ENCODE results near the gene NHLRC2.
"Not testable (repeated sequence)": the region's sequence is repeated elsewhere in the genome, so short reads cannot be mapped to it uniquely, and the experiment has no call there.

The NHLRC2 gene

DNA sequence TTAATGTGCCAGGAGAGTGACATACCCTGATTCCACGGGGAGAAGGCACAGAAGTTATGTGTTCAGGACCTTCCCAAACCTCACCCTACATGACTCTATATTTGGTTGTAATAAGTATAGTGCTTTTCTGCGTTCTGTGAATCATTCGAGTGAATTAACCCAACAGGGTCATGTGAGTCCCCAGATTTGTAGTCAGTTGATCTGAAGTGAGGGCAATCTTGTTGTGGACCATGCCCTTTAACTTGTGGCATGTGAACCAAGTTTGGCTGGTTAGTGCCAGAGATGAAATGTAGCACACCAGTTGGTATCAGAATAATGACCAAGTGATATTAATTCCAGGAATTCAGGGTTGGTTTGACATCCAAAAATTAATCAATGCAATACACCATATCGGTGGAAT is 70.2 kb downstream of the NHLRC2 start:
- DNase-seq (no peak), ATAC-seq (replicated peaks) (no peak)
- peaks cover 10 to 27% of the 10 kb centered on the region in 2 donors for H3K4me1 Mint-ChIP-seq
- peaks cover 7 to 15% of the 10 kb centered on the region in 2 donors for H3K27me3 Mint-ChIP-seq
- no peak overlapping the region for H3K4me3 Mint-ChIP-seq
- peaks cover 0 to 2% of the 10 kb centered on the region in 2 donors for H3K9me3 Mint-ChIP-seq
- no peak overlapping the region for H3K27ac Mint-ChIP-seq
- no peaks in the 10 kb centered on the region for H3K36me3 Mint-ChIP-seq

DNA sequence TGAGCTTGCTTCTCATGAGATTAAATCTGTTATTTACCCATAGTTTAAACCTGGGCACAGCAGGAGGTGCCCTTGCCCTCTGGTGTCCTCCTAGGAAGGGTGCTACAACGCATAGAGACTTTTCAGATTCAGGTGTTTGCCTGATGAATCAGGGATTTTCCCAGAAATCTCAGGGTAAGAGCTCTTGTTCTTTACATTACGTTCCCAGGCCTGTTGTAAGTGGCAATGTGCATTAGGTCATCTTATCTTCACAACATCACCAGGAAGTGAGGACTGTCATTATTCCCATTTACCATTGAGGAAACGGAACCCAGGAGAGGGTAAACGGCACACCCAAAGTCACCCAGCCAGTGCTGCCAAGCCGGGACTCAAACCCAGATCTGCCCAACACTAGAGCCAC is 73.0 kb downstream of the NHLRC2 start:
- peaks cover 0 to 2% of the 10 kb centered on the region in 2 donors for H3K9me3 Mint-ChIP-seq
- no peak overlapping the region for H3K27ac Mint-ChIP-seq
- H3K36me3 Mint-ChIP-seq = no peaks in the 10 kb centered on the region
- DNase-seq (no peak), ATAC-seq (replicated peaks) (no peak)
- no peak overlapping the region for H3K4me3 Mint-ChIP-seq
- peaks cover 7 to 16% of the 10 kb centered on the region in 2 donors for H3K27me3 Mint-ChIP-seq
- H3K4me1 Mint-ChIP-seq = peaks cover 10 to 22% of the 10 kb centered on the region in 2 donors

DNA sequence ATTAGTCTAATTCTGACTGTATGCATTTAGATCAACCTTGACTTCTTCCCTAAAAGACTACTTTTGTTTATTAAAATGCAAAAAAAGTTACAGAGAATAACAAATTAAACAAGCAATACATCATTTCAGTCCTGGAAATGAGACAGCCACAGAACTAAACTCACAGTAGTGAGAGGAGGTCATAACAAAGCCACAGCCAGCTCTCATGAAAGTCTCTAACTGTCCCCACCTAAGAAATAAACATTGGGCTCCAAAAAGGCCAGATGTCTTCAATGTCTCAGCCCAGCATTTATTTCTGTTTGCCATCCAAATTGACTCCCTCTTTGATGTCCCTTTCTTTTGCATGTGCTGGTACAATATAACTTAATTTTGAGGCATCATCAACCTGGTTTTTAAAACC is 74.4 kb downstream of the NHLRC2 start:
- DNase-seq = no peak
- Mint-ChIP-seq H3K9me3 (peaks cover 0 to 2% of the 10 kb centered on the region in 2 donors), H3K36me3 (no peaks in the 10 kb centered on the region), H3K27ac (no peak overlapping the region), H3K27me3 (peaks cover 2 to 14% of the 10 kb centered on the region in 2 donors), H3K4me1 (peaks cover 3 to 8% of the 10 kb centered on the region in 2 donors), H3K4me3 (no peak overlapping the region)
- ATAC-seq (replicated peaks) = no peak

DNA sequence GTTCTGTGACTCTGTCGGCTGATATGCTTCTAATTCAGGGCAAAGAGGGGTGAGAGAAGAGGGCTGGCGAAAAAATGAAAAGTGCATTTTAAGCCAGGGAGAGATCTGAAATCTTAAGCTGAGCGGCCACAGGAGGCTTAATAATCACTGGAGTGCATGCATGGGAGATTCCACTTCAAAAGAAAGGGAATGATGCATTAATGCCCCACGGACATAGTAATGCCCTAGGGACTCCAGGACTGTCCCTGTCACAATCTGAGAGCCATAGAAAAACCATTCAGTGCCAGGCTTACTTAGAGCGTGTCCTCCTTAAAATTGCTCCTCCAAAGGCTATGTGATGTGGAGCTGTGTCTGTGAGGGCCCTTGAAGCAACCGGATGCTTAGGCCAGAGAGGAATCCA is 75.1 kb downstream of the NHLRC2 start:
- no peak overlapping the region for H3K27ac Mint-ChIP-seq
- H3K36me3 Mint-ChIP-seq = no peaks in the 10 kb centered on the region
- peaks cover 0 to 12% of the 10 kb centered on the region in 2 donors for H3K27me3 Mint-ChIP-seq
- peak; percentile 39 to 50 for ATAC-seq (replicated peaks)
- no peak overlapping the region for H3K4me3 Mint-ChIP-seq
- H3K4me1 Mint-ChIP-seq = peaks cover 3 to 8% of the 10 kb centered on the region in 2 donors
- H3K9me3 Mint-ChIP-seq = peaks cover 0 to 2% of the 10 kb centered on the region in 2 donors
- no peak for DNase-seq

DNA sequence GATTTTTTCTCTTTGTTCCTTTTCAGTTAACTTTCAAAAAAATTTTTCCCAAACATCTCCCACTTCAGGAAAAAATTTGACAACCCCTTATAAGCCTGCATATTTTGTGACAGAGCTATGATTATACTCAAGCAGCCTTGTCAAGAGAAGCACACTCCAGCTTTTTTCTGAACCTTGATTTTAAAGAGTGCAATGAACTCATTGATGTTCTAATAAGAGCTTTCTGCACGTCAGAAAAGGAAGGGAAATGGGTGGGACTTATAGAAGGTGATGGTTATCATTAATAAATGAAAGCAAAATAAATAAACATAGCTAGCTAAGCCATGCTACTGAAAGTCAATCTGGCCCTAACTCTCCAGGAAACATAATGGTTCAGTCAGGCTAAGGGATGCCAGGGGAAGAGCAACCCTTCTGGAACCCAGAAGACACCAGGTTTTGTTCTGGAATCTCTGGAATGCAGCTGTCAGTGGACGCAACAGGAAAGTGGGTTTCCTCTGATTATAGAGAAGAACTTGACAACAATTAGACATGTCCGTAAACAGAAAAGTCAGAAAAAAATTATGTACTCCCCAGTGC is 76.1 kb downstream of the NHLRC2 start:
- Mint-ChIP-seq H3K4me3 (no peak overlapping the region), H3K4me1 (peaks cover 3 to 8% of the 10 kb centered on the region in 2 donors), H3K36me3 (no peaks in the 10 kb centered on the region), H3K27ac (no peak overlapping the region), H3K9me3 (peaks cover 0 to 2% of the 10 kb centered on the region in 2 donors), H3K27me3 (peaks cover 0 to 12% of the 10 kb centered on the region in 2 donors)
- ATAC-seq (replicated peaks) (no peak), DNase-seq (no peak)

DNA sequence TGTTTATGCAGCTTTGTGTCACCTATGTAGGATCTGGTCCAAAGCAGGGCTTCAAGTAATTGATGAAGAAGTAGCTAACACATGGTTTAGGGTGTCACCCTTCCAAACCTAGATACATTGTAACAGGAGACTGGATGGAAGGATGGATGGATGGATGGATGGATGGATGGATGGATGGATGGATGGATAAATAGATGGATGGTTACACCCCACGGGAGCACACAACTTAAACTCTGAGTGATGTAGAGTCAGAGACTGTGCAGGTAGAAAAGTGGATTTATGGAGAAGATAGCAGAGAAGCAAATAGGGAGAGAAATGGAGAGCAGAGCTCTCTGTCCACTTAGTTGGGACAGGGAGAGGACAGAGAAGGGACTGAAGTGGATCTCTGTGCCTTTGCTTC is 78.4 kb downstream of the NHLRC2 start:
- Mint-ChIP-seq H3K36me3 (no peaks in the 10 kb centered on the region), H3K27ac (no peak overlapping the region), H3K9me3 (peaks cover 0 to 2% of the 10 kb centered on the region in 2 donors), H3K4me1 (peaks cover 3 to 8% of the 10 kb centered on the region in 2 donors), H3K4me3 (no peak overlapping the region), H3K27me3 (peaks cover 0 to 12% of the 10 kb centered on the region in 2 donors)
- ATAC-seq (replicated peaks) = no peak
- no peak for DNase-seq

DNA sequence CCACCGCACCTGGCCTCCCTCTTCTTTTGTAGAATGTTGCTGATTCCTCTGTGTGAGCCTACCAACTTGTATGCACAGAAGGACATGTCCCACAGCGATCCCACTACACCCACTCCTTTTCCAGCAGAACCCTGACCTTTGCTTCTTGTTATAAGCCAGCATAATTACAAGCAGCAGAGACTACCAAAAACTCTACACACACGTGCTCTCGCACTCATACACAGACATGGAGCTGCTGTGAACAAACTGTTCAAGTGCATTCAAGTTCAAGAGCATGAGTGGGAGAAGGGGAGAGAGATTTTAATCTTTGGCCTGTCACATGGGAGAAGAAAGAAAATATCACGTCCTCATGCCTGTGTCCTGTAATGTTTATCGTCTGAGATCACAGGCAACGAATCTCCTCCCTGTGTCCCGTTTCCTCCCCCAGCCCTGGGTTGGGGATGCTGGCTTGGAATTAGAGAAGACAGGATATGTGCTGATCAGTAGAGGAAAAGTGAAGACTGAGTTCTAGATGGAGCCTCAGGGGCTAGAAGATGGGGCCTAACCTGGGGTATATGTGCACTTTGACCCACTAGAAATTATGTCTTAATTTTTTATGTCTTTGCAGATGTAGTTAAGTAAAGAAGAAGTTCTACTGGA is 79.6 kb downstream of the NHLRC2 start:
- no peaks in the 10 kb centered on the region for H3K36me3 Mint-ChIP-seq
- no peak overlapping the region for H3K27ac Mint-ChIP-seq
- H3K4me1 Mint-ChIP-seq = peaks cover 3 to 7% of the 10 kb centered on the region in 2 donors
- H3K9me3 Mint-ChIP-seq = peaks cover 0 to 2% of the 10 kb centered on the region in 2 donors
- ATAC-seq (replicated peaks) (no peak), DNase-seq (no peak)
- H3K27me3 Mint-ChIP-seq = peaks cover 4 to 16% of the 10 kb centered on the region in 2 donors
- no peak overlapping the region for H3K4me3 Mint-ChIP-seq

GRCh38 chr10:113937258-113937657 is 82.8 kb downstream of the NHLRC2 start:
- Mint-ChIP-seq H3K27me3 (peaks cover 10 to 21% of the 10 kb centered on the region in 2 donors), H3K9me3 (peaks cover 6 to 9% of the 10 kb centered on the region in 2 donors), H3K4me1 (no peaks in the 10 kb centered on the region), H3K4me3 (no peak overlapping the region), H3K36me3 (peaks cover 3 to 4% of the 10 kb centered on the region in 2 donors), H3K27ac (no peak overlapping the region)
- DNase-seq (no peak), ATAC-seq (replicated peaks) (no peak)

DNA sequence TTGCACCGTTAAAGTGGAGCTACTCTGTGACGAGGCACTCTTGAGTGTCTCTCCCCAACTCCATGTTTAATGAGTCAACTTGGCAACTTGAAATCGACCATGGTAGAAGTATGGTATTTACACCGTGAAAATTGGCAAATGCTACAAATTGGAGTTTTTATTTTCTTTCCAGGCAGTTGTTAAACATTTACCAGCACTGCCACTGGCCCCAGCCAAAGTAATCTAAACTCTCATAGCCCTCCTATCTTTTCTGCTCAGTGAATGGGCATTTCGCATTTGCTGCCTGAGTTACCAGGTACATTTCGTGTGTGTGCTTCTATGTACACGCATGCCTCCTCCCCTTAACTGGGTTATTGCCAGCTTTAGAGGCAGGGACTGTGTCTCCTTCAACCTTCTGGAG is 83.3 kb downstream of the NHLRC2 start:
- ATAC-seq (replicated peaks) (no peak), DNase-seq (no peak)
- H3K9me3 Mint-ChIP-seq = peaks cover 7 to 9% of the 10 kb centered on the region in 2 donors
- H3K36me3 Mint-ChIP-seq = peaks cover 3 to 4% of the 10 kb centered on the region in 2 donors
- no peak overlapping the region for H3K4me3 Mint-ChIP-seq
- no peaks in the 10 kb centered on the region for H3K4me1 Mint-ChIP-seq
- no peak overlapping the region for H3K27ac Mint-ChIP-seq
- peaks cover 10 to 16% of the 10 kb centered on the region in 2 donors for H3K27me3 Mint-ChIP-seq

DNA sequence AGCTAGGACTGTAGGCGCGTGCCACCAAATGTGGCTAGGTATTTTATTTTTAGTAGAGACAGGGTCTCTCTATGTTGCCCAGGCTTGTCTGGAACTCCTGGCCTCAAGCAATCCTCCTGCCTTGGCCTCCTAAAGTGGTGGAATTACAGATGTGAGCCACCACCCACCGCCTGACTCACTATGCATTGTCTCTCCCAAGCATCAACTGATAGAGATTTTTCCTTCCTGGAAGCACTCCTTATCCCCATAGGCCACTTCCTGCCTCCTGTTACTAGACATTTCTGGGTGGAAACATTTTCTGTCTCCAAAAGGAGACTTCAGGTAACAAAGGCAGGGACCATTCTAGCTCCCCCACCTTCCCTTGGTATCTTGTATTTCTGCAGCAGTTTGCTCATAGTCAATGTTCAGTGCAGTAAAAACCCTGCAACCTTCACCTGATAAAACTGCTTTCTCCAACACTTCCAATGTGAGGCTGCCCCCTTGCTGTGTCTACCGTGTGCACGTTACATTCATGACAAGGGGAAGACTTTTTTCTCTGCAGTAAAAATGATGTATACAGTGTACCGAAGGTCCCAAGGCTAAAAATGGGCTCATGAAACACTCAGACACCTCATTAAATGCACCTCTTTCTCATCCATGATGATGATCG is 84.9 kb downstream of the NHLRC2 start:
- no peak for DNase-seq
- Mint-ChIP-seq H3K36me3 (peaks cover 3 to 4% of the 10 kb centered on the region in 2 donors), H3K27ac (no peak overlapping the region), H3K4me1 (no peaks in the 10 kb centered on the region), H3K27me3 (peaks cover 14 to 15% of the 10 kb centered on the region in 2 donors), H3K9me3 (peaks cover 7 to 9% of the 10 kb centered on the region in 2 donors), H3K4me3 (no peak overlapping the region)
- no peak for ATAC-seq (replicated peaks)

DNA sequence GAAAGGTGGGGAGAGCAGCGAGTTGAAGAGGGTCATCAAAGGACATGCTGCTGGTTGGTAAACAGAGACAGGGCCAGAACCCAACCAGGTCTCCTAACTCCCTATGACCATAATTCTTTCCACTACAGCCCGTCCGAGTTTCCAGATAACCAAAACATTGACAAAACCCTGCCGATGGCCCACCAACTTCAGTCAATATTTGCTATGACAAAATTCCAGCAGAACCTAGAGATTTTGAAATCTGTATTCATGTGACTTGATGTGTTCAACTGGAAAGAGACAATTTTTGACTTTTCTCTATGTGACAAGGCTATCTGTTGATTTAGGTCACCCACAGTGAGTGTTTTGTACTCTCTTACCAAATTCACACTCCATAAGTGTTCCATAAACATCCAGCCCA is 86.7 kb downstream of the NHLRC2 start:
- no peak overlapping the region for H3K27ac Mint-ChIP-seq
- H3K27me3 Mint-ChIP-seq = peaks cover 14 to 15% of the 10 kb centered on the region in 2 donors
- H3K4me3 Mint-ChIP-seq = no peak overlapping the region
- DNase-seq (no peak), ATAC-seq (replicated peaks) (no peak)
- peaks cover 6 to 7% of the 10 kb centered on the region in 2 donors for H3K9me3 Mint-ChIP-seq
- no peaks in the 10 kb centered on the region for H3K4me1 Mint-ChIP-seq
- peaks cover 3 to 4% of the 10 kb centered on the region in 2 donors for H3K36me3 Mint-ChIP-seq

DNA sequence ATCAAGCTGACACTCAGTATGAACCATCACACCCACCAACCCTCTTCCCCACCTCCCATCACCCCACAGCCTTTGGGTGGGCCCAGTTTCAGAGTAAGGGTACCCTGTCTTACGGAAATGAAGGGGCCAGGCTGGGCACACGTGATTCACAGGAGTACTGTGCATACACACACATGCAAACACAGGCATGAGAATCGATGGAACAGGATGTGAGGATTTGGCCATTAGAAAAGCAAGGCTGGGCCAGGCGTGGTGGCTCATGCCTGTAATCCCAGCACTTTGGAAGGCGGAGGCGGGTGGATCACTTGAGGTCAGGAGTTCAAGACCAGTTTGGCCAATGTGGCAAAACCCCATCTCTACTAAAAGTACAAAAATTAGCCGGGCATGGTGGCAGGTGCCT is 88.7 kb downstream of the NHLRC2 start:
- DNase-seq; H3K9me3 Mint-ChIP-seq; H3K27ac Mint-ChIP-seq; H3K4me3 Mint-ChIP-seq; H3K36me3 Mint-ChIP-seq; H3K4me1 Mint-ChIP-seq; ATAC-seq (replicated peaks): not testable (repeated sequence)
- H3K27me3 Mint-ChIP-seq = peaks cover 10 to 15% of the 10 kb centered on the region in 2 donors

GRCh38 chr10:113945075-113945686 is 90.7 kb downstream of the NHLRC2 start:
- Mint-ChIP-seq H3K27me3 (peaks cover 5 to 9% of the 10 kb centered on the region in 2 donors), H3K4me1 (no peaks in the 10 kb centered on the region), H3K27ac (no peak overlapping the region), H3K9me3 (peaks cover 6 to 7% of the 10 kb centered on the region in 2 donors), H3K36me3 (peaks cover 3 to 4% of the 10 kb centered on the region in 2 donors), H3K4me3 (no peak overlapping the region)
- ATAC-seq (replicated peaks) (no peak), DNase-seq (no peak)

- Mint-ChIP-seq H3K36me3 (peaks cover 3 to 4% of the 10 kb centered on the region in 2 donors), H3K9me3 (peaks cover 6 to 7% of the 10 kb centered on the region in 2 donors), H3K4me1 (no peaks in the 10 kb centered on the region), H3K27me3 (peaks cover 5 to 9% of the 10 kb centered on the region in 2 donors), H3K27ac (no peak overlapping the region), H3K4me3 (no peak overlapping the region)
- no peak for ATAC-seq (replicated peaks)
- no peak for DNase-seq
Measured at GRCh38 chr10:113945687-113946085, 91.2 kb downstream of the NHLRC2 start.

All from stimulated activated naive B cell treated with anti-CD40 and anti-IgM and Interleukin-4, amounts not matched to agents 10 μg/mL and 1 μg/mL and 100 μg/mL, for 72 hours (primary cell).